Right renal cortex interstitium (tissue), 3 donors: ENCODE data around the gene ZNF80. TPM values are rescaled to one million over a fixed set of nuclear protein-coding genes. Genes with fewer than 3 reads are reported as not detected.
"Not testable (repeated sequence)": the region's sequence is repeated elsewhere in the genome, so short reads cannot be mapped to it uniquely, and the experiment has no call there.

ENCODE experiments used
- DNase-seq, 3 donors: peaks; one replicate each; pipeline ENCODE4 v3.0.0-alpha.2; 2013; ENCODE audit warnings: low read depth in 3 of 3, low spot score in 2 of 3
- polyA plus RNA-seq, 3 donors: library from polyadenylated mRNA; unstranded; fragments of 120-200 nt; gene quantifications; one replicate each; pipeline ENCODE4 v1.2.1, GENCODE V29; 2013; ENCODE audit not compliant: insufficient read length in 3 of 3

Gene ZNF80
- polyA plus RNA-seq, result under 1 TPM in 1 of 3 donors, not detected in 2; 0.06 TPM

DNA sequence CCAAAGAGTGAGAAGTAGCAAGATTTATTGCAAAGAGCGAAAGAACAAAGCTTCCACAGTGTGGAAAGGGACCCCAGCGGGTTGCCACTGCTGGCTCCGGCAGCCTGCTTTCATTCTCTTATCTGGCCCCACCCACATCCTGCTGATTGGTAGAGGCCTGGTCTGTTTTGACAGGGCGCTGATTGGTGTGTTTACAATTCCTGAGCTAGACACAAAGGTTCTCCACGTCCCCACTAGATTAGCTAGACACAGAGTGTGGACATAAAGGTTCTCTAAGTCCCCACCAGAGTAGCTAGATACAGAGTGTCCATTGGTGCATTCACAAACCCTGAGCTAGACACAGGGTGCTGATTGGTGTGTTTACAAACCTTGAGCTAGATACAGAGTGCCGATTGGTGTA is at the start of gene ZNF80:
Gene ZNF80, minus strand, starts transcription at position 101 of the 400 bp plus-strand sequence. CDS start 504 bp downstream, outside the sequence.
- not testable (repeated sequence) for DNase-seq

- no peak for DNase-seq
Observed at GRCh38 chr3:114286266-114286665, 48.9 kb upstream of the ZNF80 start.

DNA sequence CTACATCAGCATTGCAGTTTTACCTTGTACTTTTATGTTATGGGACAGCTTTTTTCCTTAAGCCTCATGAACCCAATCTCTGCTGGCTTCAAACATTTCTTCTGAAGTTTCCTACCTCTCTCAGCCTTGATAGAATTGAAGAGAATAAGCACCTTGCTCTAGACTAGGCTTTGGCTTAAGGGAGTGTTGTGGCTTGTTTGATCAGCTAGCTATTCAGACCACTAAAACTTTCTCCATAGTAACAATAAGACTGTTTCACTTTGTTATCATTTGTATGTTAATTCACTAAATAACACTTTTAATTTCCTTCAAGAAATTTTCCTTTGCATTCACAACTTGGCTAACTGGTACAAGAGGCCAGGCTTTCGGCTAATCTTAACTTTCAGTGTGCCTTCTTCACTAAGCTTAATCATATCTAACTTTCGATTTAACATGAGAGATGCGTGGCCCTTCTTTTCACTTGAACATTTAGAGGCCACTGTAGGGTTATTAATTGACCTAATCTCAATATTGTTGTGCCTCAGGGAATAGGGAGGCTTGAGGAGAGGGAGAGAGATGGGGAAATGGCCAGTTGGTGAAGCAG is 48.4 kb upstream of the ZNF80 start:
- DNase-seq, result no peak

- DNase-seq, result no peak
Observed at GRCh38 chr3:114284644-114285043, 47.3 kb upstream of the ZNF80 start.

DNA sequence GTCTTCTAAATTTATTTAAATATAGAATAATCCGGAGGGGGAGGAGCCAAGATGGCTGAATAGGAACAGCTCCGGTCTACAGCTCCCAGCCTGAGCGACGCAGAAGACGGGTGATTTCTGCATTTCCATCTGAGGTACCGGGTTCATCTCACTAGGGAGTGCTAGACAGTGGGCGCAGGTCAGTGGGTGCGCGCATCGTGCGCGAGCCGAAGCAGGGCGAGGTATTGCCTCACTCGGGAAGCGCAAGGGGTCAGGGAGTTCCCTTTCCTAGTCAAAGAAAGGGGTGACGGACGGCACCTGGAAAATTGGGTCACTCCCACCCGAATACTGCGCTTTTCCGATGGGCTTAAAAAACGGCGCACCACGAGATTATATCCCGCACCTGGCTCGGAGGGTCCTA is 39.5 kb upstream of the ZNF80 start:
- not testable (repeated sequence) for DNase-seq

- no peak for DNase-seq
Observed at GRCh38 chr3:114274929-114275328, 37.6 kb upstream of the ZNF80 start.

- no peak for DNase-seq
Observed at GRCh38 chr3:114272271-114272670, 34.9 kb upstream of the ZNF80 start.

DNA sequence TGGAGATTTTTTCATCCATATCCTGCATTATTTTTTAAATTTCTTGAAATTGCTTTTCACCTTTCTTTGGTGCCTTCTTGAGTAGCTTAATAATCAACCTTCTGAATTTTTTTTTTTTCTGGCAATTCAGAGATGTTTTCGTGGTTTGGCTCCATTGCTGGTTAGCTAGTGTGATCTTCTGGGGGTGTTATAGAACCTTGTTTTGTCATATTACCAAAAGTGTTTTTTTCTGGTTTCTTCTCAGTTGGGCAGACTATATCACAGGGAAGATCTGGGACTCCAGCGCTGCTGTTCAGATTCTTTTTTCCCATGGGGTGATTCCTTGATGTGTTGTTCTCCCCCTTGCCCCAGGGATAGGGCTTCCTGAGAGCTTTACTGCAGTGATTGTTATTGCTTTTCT is 32.6 kb upstream of the ZNF80 start:
- no peak for DNase-seq

DNA sequence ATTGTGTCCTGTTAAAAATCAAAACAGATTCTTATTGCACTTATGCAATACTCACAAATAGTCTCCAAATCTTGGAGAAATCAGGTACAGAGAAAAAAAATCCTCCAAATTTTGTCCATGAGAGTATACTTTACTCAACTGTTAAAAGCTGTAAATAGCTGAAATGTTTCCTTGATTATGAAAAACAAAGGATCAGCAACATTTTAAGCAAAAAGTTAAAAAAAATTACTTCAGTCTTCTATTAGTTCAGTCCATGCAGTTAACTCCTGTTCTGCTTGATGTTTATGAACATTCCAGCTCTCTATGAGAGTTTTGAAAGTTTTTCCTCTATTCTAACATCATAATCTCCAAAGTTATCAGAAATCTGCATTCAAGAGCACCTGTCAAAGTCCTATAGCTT is 22.8 kb upstream of the ZNF80 start:
- no peak for DNase-seq

- DNase-seq, result no peak
Observed at GRCh38 chr3:114259566-114259965, 22.2 kb upstream of the ZNF80 start.

- DNase-seq, result no peak
Observed at GRCh38 chr3:114253505-114253904, 16.1 kb upstream of the ZNF80 start.

DNA sequence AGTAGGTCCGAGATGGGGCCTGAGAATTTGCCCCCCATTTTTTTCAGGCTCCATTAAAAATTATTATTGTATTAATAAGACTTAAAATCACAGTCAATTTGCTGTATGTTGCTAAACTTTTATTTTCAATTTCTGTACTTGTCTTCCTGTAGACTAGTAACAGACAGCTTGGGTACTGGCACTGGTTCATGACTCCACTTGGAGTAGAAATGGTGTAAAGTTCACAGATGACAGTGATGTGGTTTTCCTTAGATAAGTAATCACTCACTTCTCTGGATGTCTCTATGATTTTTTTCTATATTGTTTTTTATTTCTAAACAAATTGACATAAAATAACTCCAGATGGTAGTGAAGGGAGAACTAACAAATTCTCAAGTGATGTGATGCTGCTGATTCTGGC is 15.6 kb upstream of the ZNF80 start:
- no peak for DNase-seq

- no peak for DNase-seq
Observed at GRCh38 chr3:114242947-114243346, 5.6 kb upstream of the ZNF80 start.

GRCh38 chr3:114241262-114241661 is 3.9 kb upstream of the ZNF80 start:
- no peak for DNase-seq

DNA sequence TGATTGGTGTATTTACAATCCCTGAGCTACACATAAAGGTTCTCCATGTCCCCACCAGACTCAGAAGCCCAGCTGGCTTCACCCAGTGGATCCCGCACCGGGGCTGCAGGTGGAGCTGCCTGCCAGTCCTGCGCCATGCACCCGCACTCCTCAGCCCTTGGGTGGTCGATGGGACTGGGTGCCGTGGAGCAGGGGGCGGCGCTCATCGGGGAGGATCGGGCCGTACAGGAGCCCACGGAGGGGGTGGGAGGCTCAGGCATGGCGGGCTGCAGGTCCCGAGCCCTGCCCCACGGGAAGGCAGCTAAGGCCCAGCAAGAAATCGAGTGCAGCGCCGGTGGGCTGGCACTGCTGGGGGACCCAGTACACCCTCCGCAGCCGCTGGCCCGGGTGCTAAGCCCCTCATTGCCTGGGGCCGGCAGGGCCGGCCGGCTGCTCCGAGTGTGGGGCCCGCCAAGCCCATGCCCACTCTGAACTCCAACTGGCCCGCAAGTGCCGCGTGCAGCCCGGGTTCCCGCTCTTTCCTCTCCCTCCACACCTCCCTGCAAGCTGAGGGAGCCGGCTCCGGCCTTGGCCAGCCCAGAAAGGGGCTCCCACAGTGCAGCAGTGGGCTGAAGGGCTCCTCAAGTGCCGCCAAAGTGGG is 888 bp upstream of the ZNF80 start:
- not testable (repeated sequence) for DNase-seq

DNA sequence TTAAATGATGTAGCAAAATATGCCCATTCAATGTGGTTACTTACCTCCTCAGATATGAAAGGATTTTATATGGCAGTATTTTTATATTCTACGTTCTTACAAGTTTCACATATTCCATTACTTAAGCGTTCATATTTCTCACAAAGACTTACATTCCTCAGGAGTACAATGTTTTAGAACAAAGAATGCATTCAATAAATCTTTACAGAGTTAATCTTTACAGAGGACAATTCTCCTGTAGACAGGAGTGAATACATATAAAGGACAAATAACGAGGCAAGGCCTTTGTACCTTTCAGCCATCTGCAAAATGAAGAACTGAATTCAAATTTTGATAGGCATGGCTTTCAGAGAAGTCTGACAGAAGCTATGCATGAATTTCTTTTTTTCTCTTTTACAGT is 1.9 kb downstream of the ZNF80 start:
- no peak for DNase-seq

GRCh38 chr3:114234745-114235144 is 2.6 kb downstream of the ZNF80 start:
- DNase-seq, result no peak

DNA sequence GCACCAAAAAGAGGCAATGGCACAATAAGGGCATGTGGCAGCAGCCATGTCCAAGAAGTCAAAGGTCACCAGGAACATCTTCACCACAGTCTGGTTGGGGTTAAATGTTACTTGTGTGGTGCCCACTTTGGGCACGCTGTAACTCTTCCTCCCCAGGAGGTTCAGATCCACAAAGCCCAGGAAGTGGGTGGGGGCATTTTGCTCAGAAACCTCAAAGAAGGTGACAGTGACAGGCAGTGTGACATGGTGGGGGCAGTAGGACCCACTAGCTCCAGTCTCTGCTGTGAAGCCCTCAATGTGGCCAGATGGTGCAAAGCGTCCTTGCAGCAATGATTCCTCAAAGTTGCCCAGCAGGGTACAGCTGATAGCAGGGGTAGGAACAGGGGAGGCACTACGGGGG is 5.8 kb downstream of the ZNF80 start:
- DNase-seq, result no peak

- DNase-seq, result no peak
Observed at GRCh38 chr3:114227076-114227475, 10.3 kb downstream of the ZNF80 start.

DNA sequence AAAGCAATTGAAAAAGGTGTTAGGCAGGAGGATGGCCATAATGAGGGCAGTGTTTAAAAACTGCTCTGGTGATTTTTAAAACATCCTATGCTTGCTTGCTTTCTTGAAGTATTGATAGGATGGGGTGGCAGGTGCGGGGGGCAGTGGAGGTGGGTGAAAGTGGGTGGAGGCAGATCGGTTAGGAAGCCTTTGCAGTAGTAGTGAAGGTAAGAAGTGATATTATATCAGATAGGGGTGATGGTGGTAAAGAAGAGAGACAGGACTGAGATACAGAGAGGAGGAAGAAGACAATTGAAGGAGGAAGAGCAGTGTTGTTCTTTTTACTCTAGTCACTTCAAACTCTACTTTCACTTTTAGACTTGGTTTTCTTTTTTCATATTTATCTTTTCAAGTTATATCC is 11.1 kb downstream of the ZNF80 start:
- DNase-seq, result no peak

GRCh38 chr3:114223143-114223542 is 14.2 kb downstream of the ZNF80 start:
- DNase-seq, result no peak

DNA sequence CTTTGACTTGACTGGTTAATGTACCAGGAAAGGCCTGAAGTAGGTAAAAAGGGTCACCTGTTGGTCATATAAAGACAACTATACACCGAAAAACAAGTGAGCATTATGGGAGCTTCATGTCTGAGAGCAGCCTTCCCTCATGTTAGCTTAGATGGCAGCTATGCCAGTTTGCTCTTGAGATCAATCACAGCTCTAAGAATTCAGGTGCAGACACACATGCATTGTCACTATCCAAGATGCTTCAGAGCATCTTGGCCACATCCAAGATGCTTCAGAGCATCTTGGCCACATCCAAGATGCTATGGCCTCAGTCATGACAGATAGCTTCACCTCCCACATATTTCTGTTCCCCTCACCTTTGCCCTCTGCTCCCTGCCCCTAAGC is 15.5 kb downstream of the ZNF80 start:
- no peak for DNase-seq
